ENCODE measurements around the gene ASTL. TPM values are rescaled to one million over a fixed set of nuclear protein-coding genes. Genes with fewer than 3 reads are reported as not detected.

ASTL gene
- total RNA-seq, 1 experiment from 2014 or later: 0.79 TPM

GRCh38 chr2:96146881-96147592, 8.7 kb upstream of the ASTL start:
- CTCF ChIA-PET: interaction anchor here (1.3 to 4.9 kb wide), 7 partner anchors 8 to 124 kb away, joined by 3 to 33 read pairs (median 8); partner anchors contain the start of gene ASTL
- Mint-ChIP-seq H3K4me3 (no peak overlapping the region), H3K27me3 (ENCODE audit: low read depth) (peaks cover 35% of the 10 kb centered on the region), H3K36me3 (no peaks in the 10 kb centered on the region), H3K9me3 (no peaks in the 10 kb centered on the region), H3K27ac (no peak overlapping the region), H3K4me1 (peaks cover 33% of the 10 kb centered on the region)
- no peak for DNase-seq (ENCODE audit: low spot score)
- ATAC-seq: no peak
- POLR2A ChIA-PET: no interaction called here
- TF ChIP-seq ARID4B (CRISPR knock-in tag; IDR thresholded peaks at IDR 0.05; ENCODE audit: borderline replicate concordance) (no peak), FOXK1 (CRISPR knock-in tag; IDR thresholded peaks at IDR 0.05) (no peak), ATF2 (CRISPR knock-in tag; IDR thresholded peaks at IDR 0.05; ENCODE audit: borderline replicate concordance, low read depth) (no peak), NR3C1 (CRISPR knock-in tag; conservative IDR thresholded peaks at IDR 0.05; ENCODE audit: low read depth) (no peak), ZNF532 (CRISPR knock-in tag; IDR thresholded peaks at IDR 0.05; ENCODE audit: borderline replicate concordance) (no peak), OVOL2 (CRISPR knock-in tag; IDR thresholded peaks at IDR 0.05; ENCODE audit: borderline replicate concordance) (no peak), ZSCAN18 (CRISPR knock-in tag; IDR thresholded peaks at IDR 0.05) (no peak), EMX1 (CRISPR knock-in tag; IDR thresholded peaks at IDR 0.05) (no peak), ZNF512 (CRISPR knock-in tag; IDR thresholded peaks at IDR 0.05; ENCODE audit: borderline replicate concordance) (no peak), ERG (CRISPR knock-in tag; IDR thresholded peaks at IDR 0.05) (no peak), E2F1 (CRISPR knock-in tag; IDR thresholded peaks at IDR 0.05) (no peak), ZNF121 (CRISPR knock-in tag; IDR thresholded peaks at IDR 0.05) (no peak), ZNF671 (CRISPR knock-in tag; IDR thresholded peaks at IDR 0.05) (no peak), MAX (CRISPR knock-in tag; IDR thresholded peaks at IDR 0.05) (no peak), ZNF281 (CRISPR knock-in tag; IDR thresholded peaks at IDR 0.05) (no peak), KAT7 (CRISPR knock-in tag; IDR thresholded peaks at IDR 0.05; ENCODE audit: borderline replicate concordance) (no peak)
